Fibroblast of lung (primary cell): ENCODE data around the gene EPHB2. TPM values are rescaled to one million over a fixed set of nuclear protein-coding genes. Genes with fewer than 3 reads are reported as not detected.

Experiments used
- DNase-seq, 2 donors: peaks; one replicate each; pipeline versions ENCODE4 v3.0.0 to v3.0.0-alpha.2; 2010; ENCODE audit warnings: low read depth in 2 of 2
- H2AFZ ChIP-seq: 2 replicates; pipeline ENCODE4 v1.5.1; 2012; ENCODE audit warnings: low read length, control low read depth, inconsistent platforms
- H3K27ac ChIP-seq: 2 replicates; pipeline ENCODE4 v1.5.1; 2011; ENCODE audit warnings: low read length, control low read depth; ENCODE audit not compliant: insufficient read depth
- H3K27me3 ChIP-seq: 2 replicates; pipeline ENCODE4 v1.5.1; 2011; ENCODE audit warnings: mild to moderate bottlenecking, low read length; ENCODE audit not compliant: control insufficient read depth, insufficient read depth
- H3K36me3 ChIP-seq: 2 replicates; pipeline ENCODE4 v1.5.1; 2011; ENCODE audit warnings: low read length; ENCODE audit not compliant: control insufficient read depth, insufficient read depth
- H3K4me1 ChIP-seq: 2 replicates; pipeline ENCODE4 v1.5.1; 2011; ENCODE audit warnings: low read length; ENCODE audit not compliant: control insufficient read depth, insufficient read depth; ENCODE audit errors: extremely low read depth
- H3K4me2 ChIP-seq: 2 replicates; pipeline ENCODE4 v1.5.1; 2011; ENCODE audit warnings: low read length, control low read depth; ENCODE audit not compliant: insufficient read depth; ENCODE audit errors: extremely low read depth
- H3K4me3 ChIP-seq, 4 experiments: fragments of 200-600 bp in 1 of 4; sonication (generic) in 1 of 4; replicated peaks in 1 of 4; 2 replicates each; pipeline ENCODE4 v1.5.1; 2011 to 2016; ENCODE audit warnings: low read length in 4 of 4, low read depth in 3 of 4, mild to moderate bottlenecking in 3 of 4, control low read depth in 2 of 4, inconsistent platforms in 1 of 4, mixed read lengths in 1 of 4; ENCODE audit not compliant: insufficient read depth in 1 of 4; ENCODE audit errors: control extremely low read depth in 1 of 4
- H3K79me2 ChIP-seq: 2 replicates; pipeline ENCODE4 v1.5.1; 2012; ENCODE audit warnings: mild to moderate bottlenecking, low read length, inconsistent platforms; ENCODE audit not compliant: control insufficient read depth, insufficient read depth
- H3K9ac ChIP-seq: 2 replicates; pipeline ENCODE4 v1.5.1; 2011; ENCODE audit warnings: mild to moderate bottlenecking, low read length, control low read depth; ENCODE audit not compliant: insufficient read depth
- H3K9me3 ChIP-seq: 2 replicates; pipeline ENCODE4 v1.5.1; 2012; ENCODE audit warnings: low read depth, low read length; ENCODE audit not compliant: control insufficient read depth, insufficient read depth
- H4K20me1 ChIP-seq: 2 replicates; pipeline ENCODE4 v1.5.1; 2011; ENCODE audit warnings: low read length; ENCODE audit not compliant: control insufficient read depth, insufficient read depth; ENCODE audit errors: extremely low read depth
- CTCF ChIP-seq, 2 donors: IDR thresholded peaks in 1 of 2; conservative IDR thresholded peaks in 1 of 2; 1 replicate in 1 of 2; 2 replicates in 1 of 2; pipeline ENCODE4 v1.5.1; 2011 to 2012; ENCODE audit warnings: low read length in 2 of 2, control low read depth in 1 of 2, inconsistent platforms in 1 of 2, low read depth in 1 of 2, mild to moderate bottlenecking in 1 of 2
- EZH2 ChIP-seq: IDR thresholded peaks from 2 replicates; pipeline ENCODE4 v1.5.1; 2012; ENCODE audit warnings: low read length, control low read depth, mild to moderate bottlenecking; ENCODE audit errors: missing control alignments
- polyA plus RNA-seq, 2 donors: library from polyadenylated mRNA; depleted of rRNA in 1 of 2; stranded (reverse) in 1 of 2; unstranded in 1 of 2; fragments of >200 nt; gene quantifications; 2 replicates each; pipeline ENCODE4 v1.2.1, GENCODE V29; 2011 to 2012; ENCODE audit warnings: missing spikeins in 1 of 2
- total RNA-seq: library from RNA; depleted of rRNA; stranded (reverse); fragments of >200 nt; gene quantifications from 2 replicates; pipeline ENCODE4 v1.2.1, GENCODE V29; 2014

The EPHB2 gene
- total and polyA plus RNA-seq, 2 donors (not counting 1 experiment from before 2014, with no cell fraction given): 4.1 to 11.2 TPM

- H3K27ac ChIP-seq: no peak overlapping the region
- no peaks in the 10 kb centered on the region for H3K9me3 ChIP-seq
- H3K4me2 ChIP-seq: no peak overlapping the region
- no peaks in the 10 kb centered on the region for H3K36me3 ChIP-seq
- H3K27me3 ChIP-seq: no peaks in the 10 kb centered on the region
- no peaks in the 10 kb centered on the region for H4K20me1 ChIP-seq
- H3K79me2 ChIP-seq: no peaks in the 10 kb centered on the region
- peaks cover 3% of the 10 kb centered on the region for H3K4me1 ChIP-seq
- no peak for DNase-seq
- H3K4me3 ChIP-seq: no peak overlapping the region
- no peak for TF ChIP-seq EZH2
- no peak for TF ChIP-seq CTCF (conservative IDR thresholded peaks at IDR 0.05 in 1 of 2, IDR thresholded peaks at IDR 0.05 in 1 of 2; ENCODE audit: low read depth in 1 of 2, low read length in 2 of 2)
- H2AFZ ChIP-seq: no peak overlapping the region
- H3K9ac ChIP-seq: no peak overlapping the region
These were observed 153.1 kb downstream of the EPHB2 start for GRCh38 chr1:22863766-22864165.

- H3K9me3 ChIP-seq: no peaks in the 10 kb centered on the region
- TF ChIP-seq EZH2 (no peak), CTCF (conservative IDR thresholded peaks at IDR 0.05 in 1 of 2, IDR thresholded peaks at IDR 0.05 in 1 of 2; ENCODE audit: low read depth in 1 of 2, low read length in 2 of 2) (no peak)
- H3K9ac ChIP-seq: no peak overlapping the region
- no peaks in the 10 kb centered on the region for H3K79me2 ChIP-seq
- H3K36me3 ChIP-seq: no peaks in the 10 kb centered on the region
- no peak overlapping the region for H2AFZ ChIP-seq
- H3K27ac ChIP-seq: no peak overlapping the region
- no peak overlapping the region for H3K4me2 ChIP-seq
- no peak for DNase-seq
- no peaks in the 10 kb centered on the region for H4K20me1 ChIP-seq
- H3K4me3 ChIP-seq: no peak overlapping the region
- H3K4me1 ChIP-seq: peaks cover 3% of the 10 kb centered on the region
- H3K27me3 ChIP-seq: no peaks in the 10 kb centered on the region
These were observed 154.2 kb downstream of the EPHB2 start for GRCh38 chr1:22864886-22865285.

GRCh38 chr1:22865736-22866135, 155.1 kb downstream of the EPHB2 start:
- Histone ChIP-seq H2AFZ (no peak overlapping the region), H3K4me2 (no peak overlapping the region), H3K9ac (no peak overlapping the region), H3K36me3 (no peaks in the 10 kb centered on the region), H3K79me2 (no peaks in the 10 kb centered on the region), H3K27ac (no peak overlapping the region), H4K20me1 (no peaks in the 10 kb centered on the region), H3K27me3 (no peaks in the 10 kb centered on the region), H3K4me3 (no peak overlapping the region), H3K4me1 (peaks cover 8% of the 10 kb centered on the region), H3K9me3 (no peaks in the 10 kb centered on the region)
- DNase-seq: no peak
- TF ChIP-seq CTCF (conservative IDR thresholded peaks at IDR 0.05 in 1 of 2, IDR thresholded peaks at IDR 0.05 in 1 of 2; ENCODE audit: low read depth in 1 of 2, low read length in 2 of 2): no peak
- TF ChIP-seq EZH2: no peak
